NB4 (cell line): ENCODE measurements around the gene ITPR3.

ENCODE experiments used
- CTCF ChIP-seq: IDR thresholded peaks from one replicate; pipeline ENCODE4 v1.5.1; 2012; ENCODE audit warnings: low read depth, low read length
- MYC ChIP-seq: IDR thresholded peaks from 2 replicates; pipeline ENCODE4 v1.6.1; 2011; ENCODE audit warnings: low read depth, low read length
- POLR2A ChIP-seq: IDR thresholded peaks from 2 replicates; pipeline ENCODE4 v1.6.1; 2011; ENCODE audit warnings: mild to moderate bottlenecking; ENCODE audit not compliant: insufficient read length; ENCODE audit errors: extremely low read depth
- TF ChIP-seq, protein P1 (sequence below): IDR thresholded peaks from 2 replicates; pipeline ENCODE4 v1.6.1; 2011; ENCODE audit warnings: low read depth, low read length

DNA sequence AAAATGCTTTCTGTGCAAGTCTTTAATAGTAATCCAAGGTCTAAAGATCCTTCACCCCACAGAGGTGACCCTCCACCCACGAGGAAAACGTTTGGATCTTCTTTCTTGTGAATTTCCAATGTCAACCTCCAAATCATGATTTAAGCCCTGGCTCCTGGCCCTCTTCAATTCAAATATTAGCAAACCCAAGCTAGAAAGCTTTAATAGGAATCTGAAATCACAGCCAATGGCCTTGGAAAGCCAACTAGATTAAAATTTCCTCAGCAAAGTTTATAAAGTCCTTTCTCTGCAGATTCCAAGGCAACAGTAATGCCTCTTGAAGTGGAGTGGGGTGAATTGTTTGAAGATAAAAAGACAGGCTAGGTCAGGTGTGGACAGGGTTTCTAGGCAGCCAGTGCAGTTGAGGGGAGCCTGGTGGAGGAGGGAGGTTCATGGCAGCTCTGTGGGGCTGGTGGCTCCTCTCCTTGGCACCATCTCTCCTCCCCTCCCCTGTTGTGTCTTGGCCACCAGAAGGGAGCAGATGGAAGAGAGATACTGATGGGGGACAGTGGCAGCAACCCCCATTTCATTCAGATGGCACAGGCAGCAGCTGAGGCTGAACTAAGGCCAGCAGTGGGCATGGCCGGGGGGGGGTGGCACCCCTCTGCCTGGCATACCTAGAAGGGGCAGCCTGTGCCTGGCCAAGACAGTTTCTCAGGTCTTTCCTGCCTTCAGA is 102.4 kb downstream of the ITPR3 start:
- no peak for TF ChIP-seq CTCF
- no peak for TF ChIP-seq POLR2A
- TF ChIP-seq, protein P1, sequence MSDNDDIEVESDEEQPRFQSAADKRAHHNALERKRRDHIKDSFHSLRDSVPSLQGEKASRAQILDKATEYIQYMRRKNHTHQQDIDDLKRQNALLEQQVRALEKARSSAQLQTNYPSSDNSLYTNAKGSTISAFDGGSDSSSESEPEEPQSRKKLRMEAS: no peak
- TF ChIP-seq MYC: no peak
